Liver (tissue), 9 donors: Measurements from ENCODE around the gene RAD23A. TPM values are rescaled to one million over a fixed set of nuclear protein-coding genes. Genes with fewer than 3 reads are reported as not detected.

Source experiments
- DNase-seq: peaks from one replicate; pipeline ENCODE4 v3.0.0-alpha.2; 2017; ENCODE audit warnings: low spot score
- H3K27ac ChIP-seq, 2 donors: one replicate each; pipeline ENCODE4 v1.7.0; 2013; ENCODE audit warnings: inconsistent platforms in 2 of 2, low read length in 2 of 2, control low read depth in 1 of 2, low read depth in 1 of 2, mild to moderate bottlenecking in 1 of 2
- H3K27me3 ChIP-seq, 4 donors: one replicate each; pipeline versions ENCODE4 v1.6.1 to v1.7.0; 2013; ENCODE audit warnings: low read length in 3 of 4, inconsistent platforms in 1 of 4, mild to moderate bottlenecking in 1 of 4, moderate library complexity in 1 of 4; ENCODE audit not compliant: control insufficient read depth in 4 of 4, insufficient read depth in 4 of 4
- H3K36me3 ChIP-seq, 4 donors: one replicate each; pipeline versions ENCODE4 v1.6.1 to v1.7.0; 2013; ENCODE audit warnings: low read length in 3 of 4, mild to moderate bottlenecking in 3 of 4, low read depth in 1 of 4, moderate library complexity in 1 of 4; ENCODE audit not compliant: control insufficient read depth in 4 of 4, insufficient read depth in 3 of 4
- H3K4me1 ChIP-seq, 4 donors: one replicate each; pipeline versions ENCODE4 v1.6.1 to v1.7.0; 2013; ENCODE audit warnings: low read length in 3 of 4, mild to moderate bottlenecking in 3 of 4, moderate library complexity in 1 of 4; ENCODE audit not compliant: control insufficient read depth in 4 of 4, insufficient read depth in 4 of 4
- H3K4me3 ChIP-seq, 3 donors: one replicate each; pipeline versions ENCODE4 v1.6.1 to v1.7.0; 2013; ENCODE audit warnings: low read length in 3 of 3, control low read depth in 1 of 3, low read depth in 1 of 3, mild to moderate bottlenecking in 1 of 3
- H3K9ac ChIP-seq, 2 donors: one replicate each; pipeline ENCODE4 v1.7.0; 2013; ENCODE audit warnings: low read length in 2 of 2, mild to moderate bottlenecking in 2 of 2, moderate library complexity in 2 of 2, control low read depth in 1 of 2, low read depth in 1 of 2
- H3K9me3 ChIP-seq, 4 donors: one replicate each; pipeline versions ENCODE4 v1.6.1 to v1.7.0; 2013; ENCODE audit warnings: low read length in 3 of 4; ENCODE audit not compliant: control insufficient read depth in 4 of 4
- ATF3 ChIP-seq: IDR thresholded peaks from 2 replicates; pipeline ENCODE4 v1.6.1; 2016; ENCODE audit warnings: antibody characterized with exemption
- CTCF ChIP-seq: fragments of 150-350 bp; IDR thresholded peaks from 2 replicates; pipeline ENCODE4 v1.5.1; 2017; ENCODE audit warnings: improper control_type of control experiment, low read depth, low read length; ENCODE audit not compliant: missing input control
- FOXA2 ChIP-seq: IDR thresholded peaks from 2 replicates; pipeline ENCODE4 v1.6.1; 2016; ENCODE audit warnings: antibody characterized with exemption
- HNF4G ChIP-seq: IDR thresholded peaks from 2 replicates; pipeline ENCODE4 v1.6.1; 2016; ENCODE audit warnings: antibody characterized with exemption
- JUND ChIP-seq, 2 donors: IDR thresholded peaks; 2 replicates each; pipeline ENCODE4 v1.6.1; 2016; ENCODE audit warnings: antibody characterized with exemption in 2 of 2
- MAX ChIP-seq: IDR thresholded peaks from 2 replicates; pipeline ENCODE4 v1.6.1; 2016; ENCODE audit warnings: antibody characterized with exemption
- NR2F2 ChIP-seq: IDR thresholded peaks from 2 replicates; pipeline ENCODE4 v1.6.1; 2016; ENCODE audit warnings: antibody characterized with exemption
- RAD21 ChIP-seq, 2 donors: IDR thresholded peaks; 2 replicates each; pipeline ENCODE4 v1.6.1; 2016; ENCODE audit warnings: antibody characterized with exemption in 2 of 2, mild to moderate bottlenecking in 2 of 2
- SP1 ChIP-seq: IDR thresholded peaks from 2 replicates; pipeline ENCODE4 v1.6.1; 2018; ENCODE audit warnings: antibody characterized with exemption, mild to moderate bottlenecking
- TAF1 ChIP-seq: conservative IDR thresholded peaks from 2 replicates; pipeline ENCODE4 v1.6.1; 2016; ENCODE audit warnings: antibody characterized with exemption, mild to moderate bottlenecking
- ZBTB33 ChIP-seq: IDR thresholded peaks from 2 replicates; pipeline ENCODE4 v1.6.1; 2016; ENCODE audit warnings: antibody characterized with exemption
- WGBS: extraction: QIAGEN DNeasy Blood & Tissue Kit; methylation state at CpG from one replicate; pipeline ENCODE4 v1.1.7; 2013; 5-methylcytosine and 5-hydroxymethylcytosine counted together
- polyA plus RNA-seq, 2 donors: library from polyadenylated mRNA; stranded (reverse) in 1 of 2; unstranded in 1 of 2; fragments of 200-250 nt in 1 of 2; fragments of >200 nt in 1 of 2; fragmentation: Nextera tagmentation in 1 of 2; extraction: Ambion mirVana in 1 of 2; gene quantifications; one replicate each; pipeline versions ENCODE4 v1.2.1 to v1.2.3, GENCODE V29; 2013 to 2015
- total RNA-seq, 2 donors: library from RNA; depleted of rRNA; stranded (reverse); fragments of >200 nt; gene quantifications; one replicate each; pipeline ENCODE4 v1.2.3, GENCODE V29; 2014
- TF ChIP-seq, protein P1 (sequence below): IDR thresholded peaks from 2 replicates; pipeline ENCODE4 v1.6.1; 2016; ENCODE audit warnings: antibody characterized with exemption, mild to moderate bottlenecking
- donor health status: healthy.
- donor health status: healthy.
- donor health status: healthy.
- donor health status: healthy.
- donor health status: healthy.

RAD23A gene
- total and polyA plus RNA-seq, 4 donors, result 42.9 to 112 (median 66.8) TPM

DNA sequence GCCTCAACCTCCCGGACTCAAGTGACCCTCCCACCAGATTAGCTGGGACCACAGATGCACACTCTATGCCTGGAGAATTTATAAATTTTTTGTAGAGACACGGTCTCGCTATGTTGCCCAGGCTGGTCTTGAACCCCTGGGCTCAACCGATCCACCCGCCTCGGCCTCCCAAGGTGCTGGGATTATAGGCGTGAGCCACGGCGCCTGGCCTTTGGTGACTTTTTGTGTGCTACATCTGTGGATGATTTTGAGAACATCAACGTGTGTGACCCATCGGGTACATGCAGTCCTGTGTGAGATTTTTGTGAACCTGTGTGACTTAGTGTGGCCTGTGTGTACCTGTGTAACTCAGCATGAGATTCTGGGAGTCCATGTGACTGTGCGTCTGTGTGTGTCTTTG, 41.1 kb downstream of the RAD23A start:
- no peak for TF ChIP-seq TAF1
- TF ChIP-seq NR2F2, result no peak
- H3K4me1 ChIP-seq, result peaks cover 0 to 7% (median 2%) of the 10 kb centered on the region in 4 donors
- no peak overlapping the region for H3K9ac ChIP-seq
- no peaks in the 10 kb centered on the region for H3K27me3 ChIP-seq
- no peaks in the 10 kb centered on the region for H3K9me3 ChIP-seq
- no peak overlapping the region for H3K4me3 ChIP-seq
- DNase-seq, result no peak
- H3K36me3 ChIP-seq, result no peaks in the 10 kb centered on the region
- WGBS, result 96% methylated on average over 12 of the region's 12 CpGs
- no peak overlapping the region for H3K27ac ChIP-seq

GRCh38 chr19:12987190-12987589, 41.5 kb downstream of the RAD23A start:
- Histone ChIP-seq H3K4me3 (no peak overlapping the region), H3K9ac (no peak overlapping the region), H3K4me1 (peaks cover 0 to 7% (median 2%) of the 10 kb centered on the region in 4 donors), H3K9me3 (no peaks in the 10 kb centered on the region), H3K27ac (no peak overlapping the region), H3K36me3 (no peaks in the 10 kb centered on the region), H3K27me3 (no peaks in the 10 kb centered on the region)
- no peak for DNase-seq
- WGBS, result 86% methylated on average over 3 of the region's 3 CpGs
- TF ChIP-seq, protein P1, sequence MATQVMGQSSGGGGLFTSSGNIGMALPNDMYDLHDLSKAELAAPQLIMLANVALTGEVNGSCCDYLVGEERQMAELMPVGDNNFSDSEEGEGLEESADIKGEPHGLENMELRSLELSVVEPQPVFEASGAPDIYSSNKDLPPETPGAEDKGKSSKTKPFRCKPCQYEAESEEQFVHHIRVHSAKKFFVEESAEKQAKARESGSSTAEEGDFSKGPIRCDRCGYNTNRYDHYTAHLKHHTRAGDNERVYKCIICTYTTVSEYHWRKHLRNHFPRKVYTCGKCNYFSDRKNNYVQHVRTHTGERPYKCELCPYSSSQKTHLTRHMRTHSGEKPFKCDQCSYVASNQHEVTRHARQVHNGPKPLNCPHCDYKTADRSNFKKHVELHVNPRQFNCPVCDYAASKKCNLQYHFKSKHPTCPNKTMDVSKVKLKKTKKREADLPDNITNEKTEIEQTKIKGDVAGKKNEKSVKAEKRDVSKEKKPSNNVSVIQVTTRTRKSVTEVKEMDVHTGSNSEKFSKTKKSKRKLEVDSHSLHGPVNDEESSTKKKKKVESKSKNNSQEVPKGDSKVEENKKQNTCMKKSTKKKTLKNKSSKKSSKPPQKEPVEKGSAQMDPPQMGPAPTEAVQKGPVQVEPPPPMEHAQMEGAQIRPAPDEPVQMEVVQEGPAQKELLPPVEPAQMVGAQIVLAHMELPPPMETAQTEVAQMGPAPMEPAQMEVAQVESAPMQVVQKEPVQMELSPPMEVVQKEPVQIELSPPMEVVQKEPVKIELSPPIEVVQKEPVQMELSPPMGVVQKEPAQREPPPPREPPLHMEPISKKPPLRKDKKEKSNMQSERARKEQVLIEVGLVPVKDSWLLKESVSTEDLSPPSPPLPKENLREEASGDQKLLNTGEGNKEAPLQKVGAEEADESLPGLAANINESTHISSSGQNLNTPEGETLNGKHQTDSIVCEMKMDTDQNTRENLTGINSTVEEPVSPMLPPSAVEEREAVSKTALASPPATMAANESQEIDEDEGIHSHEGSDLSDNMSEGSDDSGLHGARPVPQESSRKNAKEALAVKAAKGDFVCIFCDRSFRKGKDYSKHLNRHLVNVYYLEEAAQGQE, result no peak
- TF ChIP-seq ZBTB33 (no peak), NR2F2 (no peak), CTCF (no peak), MAX (no peak), JUND (IDR thresholded peaks at IDR 0.05) (no peak), SP1 (no peak), FOXA2 (no peak), HNF4G (no peak), RAD21 (IDR thresholded peaks at IDR 0.05) (no peak)

DNA sequence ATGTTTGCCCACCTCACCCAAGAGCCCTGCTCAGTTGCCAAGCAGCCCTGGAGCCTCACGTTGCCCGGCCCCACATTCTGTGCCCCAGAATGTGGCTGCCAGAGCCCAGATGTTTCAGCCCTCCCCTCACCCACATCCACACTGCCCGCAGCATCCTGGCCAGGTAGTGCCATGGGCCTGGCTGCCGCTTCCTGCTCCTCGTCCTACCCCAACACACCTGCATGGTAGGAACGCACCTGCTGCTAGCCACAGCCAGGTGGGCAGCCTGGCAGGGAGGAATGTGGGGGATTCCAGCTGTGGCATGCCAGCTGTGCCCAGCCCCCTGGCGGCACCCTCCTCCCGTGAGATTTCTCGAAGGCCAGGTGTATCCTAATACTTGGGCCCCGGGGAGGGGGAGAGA, 42.1 kb downstream of the RAD23A start:
- Histone ChIP-seq H3K9me3 (no peaks in the 10 kb centered on the region), H3K4me3 (no peak overlapping the region), H3K9ac (no peak overlapping the region), H3K27ac (no peak overlapping the region), H3K27me3 (no peaks in the 10 kb centered on the region), H3K36me3 (no peaks in the 10 kb centered on the region), H3K4me1 (peaks cover 0 to 7% (median 2%) of the 10 kb centered on the region in 4 donors)
- no peak for DNase-seq
- 79% methylated on average over 10 of the region's 10 CpGs for WGBS
- TF ChIP-seq ATF3, result no peak
